GM19467 (cell line): ENCODE data around the gene IMPA2.
"Not testable (repeated sequence)": the region's sequence is repeated elsewhere in the genome, so short reads cannot be mapped to it uniquely, and the experiment has no call there.

Experiments
- ATAC-seq: cut with Tn5 transposase; IDR thresholded peaks from one replicate; pipeline ENCODE4 v1.9.1; 2021; ENCODE audit warnings: mild to moderate bottlenecking, moderate library complexity; ENCODE audit not compliant: unreplicated experiment

Gene IMPA2

DNA sequence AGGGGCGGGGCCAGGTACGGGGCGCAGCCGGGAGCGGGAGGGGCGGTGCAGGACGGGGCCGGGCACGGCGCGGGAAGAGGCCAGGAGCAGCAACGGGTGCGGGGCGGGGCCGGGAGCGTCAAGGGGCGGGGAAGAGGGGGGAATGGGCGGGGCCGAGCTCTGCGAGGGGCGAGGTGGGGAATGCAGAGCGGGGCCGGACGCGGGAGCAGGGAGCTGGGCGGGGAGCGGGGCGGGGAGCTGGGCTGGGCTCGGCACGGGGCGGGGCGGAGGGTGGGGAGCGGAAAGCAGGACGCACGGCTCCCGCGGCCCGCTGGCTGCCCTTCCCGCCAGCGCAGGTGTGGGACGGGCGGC is at the start of gene IMPA2:
Gene IMPA2, plus strand, starts transcription at position 316 of the 351 bp plus-strand sequence. CDS start 163 bp downstream, outside the sequence.
- no peak for ATAC-seq

DNA sequence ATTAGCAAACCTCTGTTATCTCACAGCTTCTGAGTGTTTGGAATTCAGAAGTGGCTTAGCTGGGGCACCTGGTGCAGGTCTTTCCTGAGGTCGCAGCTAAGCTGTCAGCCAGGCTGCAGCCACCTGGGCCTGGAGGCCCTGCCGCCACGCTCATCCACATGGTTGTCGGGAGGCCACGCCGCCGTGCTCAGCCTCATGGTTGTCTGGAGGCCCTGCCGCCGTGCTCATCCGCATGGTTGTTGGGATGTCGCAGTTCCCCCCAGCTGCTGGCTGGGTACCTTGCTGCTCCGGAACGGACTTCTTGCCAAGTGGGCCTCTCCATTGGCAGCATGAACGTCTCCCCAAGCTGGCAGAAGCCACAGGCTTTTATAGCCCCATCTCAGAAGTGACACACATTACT is 48.9 kb upstream of the IMPA2 start:
- ATAC-seq: no peak

DNA sequence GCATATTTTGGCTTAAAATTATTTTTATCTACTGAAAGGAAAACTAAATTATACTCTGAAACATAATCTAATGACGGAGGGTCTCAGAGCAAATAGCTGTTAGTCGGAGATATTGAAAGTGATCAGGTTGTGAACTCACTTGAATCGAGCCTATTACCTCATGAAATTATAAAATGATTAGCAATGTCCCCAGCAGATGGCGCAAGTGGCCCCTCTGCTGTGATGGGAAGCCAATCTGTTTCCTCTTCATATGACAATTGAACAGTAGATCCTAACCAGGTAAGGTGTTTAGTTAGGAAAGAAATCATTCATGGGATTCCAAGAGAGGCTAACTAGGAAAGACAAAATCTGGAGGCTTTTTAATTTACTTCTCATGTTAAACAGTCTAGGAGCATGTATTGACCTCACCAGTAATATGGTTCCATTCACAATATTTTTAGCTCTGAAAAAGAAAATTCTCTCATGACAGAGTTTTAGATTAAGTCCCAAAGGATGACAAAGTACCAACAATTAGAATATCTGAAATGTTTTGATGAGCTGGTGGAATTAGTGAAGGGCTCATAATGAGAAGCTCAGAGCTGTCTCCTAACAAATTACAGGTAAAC is 43.3 kb upstream of the IMPA2 start:
- no peak for ATAC-seq

DNA sequence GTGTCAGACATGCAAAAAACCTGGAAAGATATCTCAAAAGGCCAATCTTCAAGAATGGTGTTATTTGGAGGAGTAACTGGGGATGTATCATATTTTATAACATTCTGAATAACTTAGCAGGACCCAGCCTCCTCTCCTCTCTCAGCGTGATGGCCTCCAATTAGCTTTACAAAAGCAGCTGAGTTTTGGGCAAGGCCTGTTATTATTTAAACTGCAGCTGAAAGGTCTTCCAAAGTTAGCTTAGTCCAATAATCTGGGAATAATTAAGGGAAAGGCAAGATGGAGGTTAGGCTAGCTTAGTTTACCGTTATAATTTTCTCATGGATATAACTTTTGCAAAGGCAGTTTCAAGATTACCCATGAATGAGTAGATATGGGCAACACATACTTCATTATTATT is 40.4 kb upstream of the IMPA2 start:
- no peak for ATAC-seq

DNA sequence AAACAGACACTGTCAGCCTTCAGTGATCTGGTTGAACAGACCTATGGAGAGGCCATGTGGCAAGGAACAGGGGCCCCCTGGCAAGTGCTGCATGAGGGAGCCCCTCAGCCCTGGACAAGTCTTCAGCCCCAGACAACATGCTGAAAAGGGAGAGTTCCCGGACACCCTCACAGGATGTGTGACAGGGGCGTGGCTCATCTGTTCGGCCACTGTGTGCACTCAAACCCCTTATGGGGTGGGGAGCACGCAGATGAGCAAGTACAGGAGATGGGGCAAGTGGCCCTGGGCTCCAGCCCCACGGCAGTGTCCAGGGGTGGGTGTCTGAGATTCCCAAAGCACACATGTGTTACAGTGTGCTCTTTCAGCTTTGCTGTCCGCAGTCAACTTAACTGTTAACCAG is 37.8 kb upstream of the IMPA2 start:
- ATAC-seq: no peak

DNA sequence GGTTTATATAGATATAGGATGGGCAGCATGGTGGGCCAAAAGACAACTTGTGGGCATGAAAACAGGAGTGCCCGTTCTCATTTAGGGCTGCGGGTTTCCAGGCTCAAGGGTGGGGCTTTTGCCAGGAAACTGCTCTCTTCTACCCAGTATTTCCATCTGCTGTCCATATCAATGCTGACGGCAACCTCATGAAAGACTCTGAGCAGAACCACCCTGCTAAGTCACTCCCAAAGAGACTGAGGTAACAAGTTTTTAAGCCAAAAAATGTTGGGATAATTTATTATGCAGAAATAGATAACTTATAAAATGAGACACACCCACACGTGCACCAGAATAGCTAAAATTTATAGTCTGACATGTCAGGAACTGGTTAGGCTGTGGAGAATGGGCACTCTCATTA is 37.1 kb upstream of the IMPA2 start:
- ATAC-seq: no peak

DNA sequence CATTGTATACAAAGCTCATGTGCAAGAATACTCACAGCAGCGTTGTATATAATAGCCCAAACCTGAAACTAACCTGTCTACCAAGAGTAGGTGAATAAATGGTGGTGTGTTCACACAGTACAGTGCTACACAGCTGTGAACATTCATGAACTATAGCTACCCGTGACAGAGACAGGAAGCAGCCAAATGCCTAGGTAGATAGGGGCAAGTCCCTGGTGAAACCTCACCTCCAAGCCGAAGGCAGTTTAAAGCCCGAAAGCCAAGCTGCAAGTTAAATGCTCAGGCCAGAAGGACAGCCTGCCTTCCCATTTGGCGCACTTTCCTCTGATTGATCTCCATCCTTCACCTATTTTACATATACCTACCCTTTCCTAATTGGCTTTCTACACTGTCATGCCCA is 36.5 kb upstream of the IMPA2 start:
- ATAC-seq: no peak

DNA sequence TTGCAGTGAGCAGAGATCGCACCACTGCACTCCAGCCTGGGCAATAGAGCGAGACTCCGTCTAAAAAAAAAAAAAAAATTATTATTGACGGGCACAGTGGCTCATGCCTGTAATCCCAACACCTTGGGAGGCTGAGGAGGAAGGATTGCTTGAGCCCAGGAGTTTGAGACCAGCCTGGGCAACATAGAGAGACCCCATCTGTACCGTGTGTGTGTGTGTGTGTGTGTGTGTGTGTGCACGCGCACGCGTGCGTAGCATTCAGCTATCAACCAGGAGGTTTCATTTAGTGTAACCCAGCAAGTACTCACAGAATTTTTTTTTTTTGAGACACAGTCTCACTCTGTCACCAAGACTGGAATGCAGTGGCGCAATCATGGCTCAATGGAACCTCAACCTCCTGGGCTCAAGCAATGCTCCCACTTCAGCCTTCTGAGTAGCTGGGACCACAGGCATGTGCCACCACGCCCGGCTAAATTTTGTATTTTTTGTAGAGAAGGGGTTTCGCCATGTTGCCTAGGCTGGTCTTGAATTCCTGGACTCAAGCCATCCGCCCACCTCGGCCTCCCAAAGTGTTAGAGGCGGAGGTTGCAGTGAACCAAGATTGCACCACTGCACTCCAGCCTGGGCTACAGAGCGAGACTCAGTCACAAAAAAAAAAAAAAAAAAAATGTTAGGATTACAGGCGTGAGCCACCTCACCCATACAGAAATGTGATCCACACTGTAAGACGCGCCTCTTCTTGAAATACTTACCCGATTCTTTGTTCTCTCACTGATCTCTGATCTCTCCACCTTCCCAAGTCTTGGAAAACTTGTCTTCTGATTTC is 35.3 kb upstream of the IMPA2 start:
- not testable (repeated sequence) for ATAC-seq

DNA sequence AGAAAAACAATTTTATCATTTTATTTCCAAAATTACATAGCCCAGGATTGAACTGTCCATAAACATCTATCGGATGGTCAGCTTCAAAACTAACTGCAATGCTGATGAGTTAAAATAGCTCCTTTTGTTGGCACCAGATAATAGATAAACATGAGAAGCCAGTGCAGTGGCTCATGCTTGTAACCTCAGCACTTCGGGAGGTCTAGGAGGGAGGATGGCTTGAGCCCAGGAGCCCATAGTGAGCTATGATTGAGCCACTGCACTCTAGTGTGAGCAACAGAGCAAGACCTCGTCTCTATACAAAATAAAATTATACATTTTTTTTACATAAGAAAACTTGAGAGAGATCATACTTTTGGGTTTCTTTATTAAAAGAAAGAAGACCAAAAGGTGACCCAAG is 34.6 kb upstream of the IMPA2 start:
- peak; percentile 24 for ATAC-seq

DNA sequence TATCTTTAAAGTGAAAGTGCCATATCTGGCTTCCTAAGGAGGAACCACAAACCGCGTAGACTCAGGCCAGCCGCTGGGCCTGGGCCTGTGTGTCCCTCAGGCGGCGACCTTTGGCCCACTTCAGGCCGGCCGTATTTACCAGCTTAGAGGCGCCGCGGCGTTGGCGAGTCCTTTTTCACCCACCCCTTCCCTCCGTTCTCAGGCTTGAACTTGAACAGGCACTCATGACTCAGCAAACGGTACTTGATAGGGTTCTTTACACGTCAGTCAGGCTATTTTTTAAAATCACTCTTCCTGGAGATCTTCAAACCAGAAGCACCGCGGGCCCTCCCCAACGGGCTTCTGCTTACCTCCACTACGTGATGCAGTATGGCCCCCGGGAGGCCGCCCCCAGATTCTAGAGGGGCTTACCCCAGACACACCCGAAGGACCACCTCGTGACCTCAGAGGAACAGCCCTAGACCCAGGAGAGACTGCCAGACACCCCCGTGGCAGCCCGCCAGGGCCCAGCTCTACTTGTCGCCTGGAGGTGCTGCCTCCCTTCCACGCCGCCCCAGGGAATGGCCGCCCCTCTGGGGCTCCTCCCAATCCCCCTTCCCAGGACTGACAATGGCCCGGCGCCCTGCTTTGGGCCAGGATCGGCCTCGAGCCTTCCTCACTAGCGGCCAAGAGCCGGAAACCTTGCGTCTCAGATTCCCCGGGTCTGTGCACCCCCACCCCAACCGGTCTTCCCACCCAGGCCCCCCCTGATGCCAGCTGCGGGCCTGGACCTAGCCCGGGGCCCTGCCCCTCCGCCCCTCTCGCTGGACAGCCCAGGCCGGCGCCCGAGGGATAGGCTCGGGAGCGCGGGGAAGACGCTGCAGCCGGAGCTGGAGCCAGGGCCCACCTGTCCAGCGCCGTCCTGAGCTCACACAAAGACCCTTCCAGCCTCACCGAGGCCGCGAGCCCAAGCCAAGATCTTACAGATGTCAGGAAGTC is 33.8 kb upstream of the IMPA2 start:
- peak; percentile 67 for ATAC-seq

DNA sequence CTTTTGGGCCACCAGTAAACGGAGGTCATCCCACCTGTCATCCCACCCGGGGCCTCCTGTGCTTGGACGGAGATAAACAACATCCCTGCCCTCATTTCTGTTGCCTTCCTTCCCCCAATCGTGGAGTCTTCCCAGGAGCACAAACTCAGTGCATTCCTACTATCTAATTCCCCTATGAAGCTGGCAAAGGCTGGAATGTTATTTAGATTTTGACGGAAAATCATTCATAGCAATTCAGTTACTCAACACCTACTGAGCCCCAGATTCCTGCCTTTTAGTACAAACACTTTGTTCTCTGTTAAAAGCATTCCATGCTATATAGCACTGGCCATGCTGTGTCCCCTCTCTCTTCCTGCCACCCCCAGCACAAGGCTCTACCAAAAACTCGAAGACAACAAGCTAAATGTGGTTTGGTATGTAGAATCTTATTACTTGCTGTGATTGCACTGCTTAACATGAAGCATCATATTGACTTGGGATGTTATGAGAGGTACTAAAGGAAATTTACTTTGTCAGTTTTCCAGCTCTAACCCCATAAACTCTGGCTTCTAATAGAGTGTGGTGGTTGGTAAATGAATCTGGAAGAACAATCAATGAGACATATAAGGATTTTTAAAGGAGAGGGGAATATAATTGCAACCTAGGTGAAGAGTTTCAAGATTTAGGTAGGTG is 32.3 kb upstream of the IMPA2 start:
- no peak for ATAC-seq

DNA sequence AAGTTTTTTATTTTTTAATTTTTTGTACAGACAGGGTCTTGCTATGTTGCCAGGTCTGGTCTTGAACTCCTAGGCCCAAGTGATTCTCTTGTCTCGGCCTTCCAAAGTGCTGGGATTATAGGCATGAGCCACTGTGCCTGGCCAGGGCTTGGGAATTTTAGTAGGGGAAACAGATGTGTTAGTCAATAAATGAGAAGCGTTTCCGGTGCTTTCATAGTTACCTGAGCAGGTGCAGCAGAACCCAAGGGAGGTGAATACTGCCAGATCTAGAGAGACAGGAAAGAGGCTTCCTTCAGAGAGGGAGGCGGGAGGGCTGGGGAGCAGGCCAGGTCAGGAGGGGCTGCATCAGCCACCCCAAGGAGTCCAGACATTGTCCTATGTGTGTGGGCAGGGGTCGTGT is 30.5 kb upstream of the IMPA2 start:
- no peak for ATAC-seq

DNA sequence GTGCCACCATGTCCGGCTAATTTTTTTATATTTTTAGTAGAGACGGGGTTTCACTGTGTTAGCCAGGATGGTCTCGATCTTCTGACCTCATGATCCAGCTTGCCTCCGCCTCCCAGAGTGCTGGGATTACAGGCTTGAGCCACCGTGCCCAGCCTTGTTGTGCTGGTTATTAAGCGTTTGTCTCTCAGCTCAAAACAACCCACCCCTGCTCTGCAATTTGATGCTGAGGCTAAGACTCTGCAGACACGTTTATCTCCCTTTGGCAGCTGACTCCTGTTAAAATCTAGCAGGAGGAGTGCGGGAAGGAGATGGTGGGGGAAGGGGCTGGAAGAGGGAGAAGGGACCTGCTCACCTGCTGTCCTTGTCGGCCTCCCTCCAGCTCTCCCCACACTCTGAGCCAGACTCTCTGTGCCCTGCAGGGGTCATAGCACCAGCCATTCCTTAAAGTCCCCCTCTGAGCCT is 29.9 kb upstream of the IMPA2 start:
- ATAC-seq: no peak

DNA sequence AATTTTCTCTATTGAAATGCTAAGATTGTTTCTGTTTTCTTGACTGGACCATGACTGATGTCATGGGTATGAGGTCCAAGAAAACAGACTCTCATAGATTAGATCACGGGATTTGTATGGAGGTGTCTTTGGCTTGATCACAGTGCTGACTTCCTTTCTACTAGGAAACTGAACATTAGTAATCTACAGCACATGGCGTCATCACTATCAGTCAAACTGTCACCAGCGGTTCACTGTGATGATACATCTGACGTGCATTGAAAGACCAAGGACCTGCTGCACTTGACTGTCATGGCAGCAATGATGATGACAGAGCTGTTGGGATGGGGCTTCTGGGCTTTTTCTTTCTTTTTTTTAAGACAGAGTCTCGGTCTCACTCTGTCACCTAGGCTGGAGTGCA is 28.2 kb upstream of the IMPA2 start:
- no peak for ATAC-seq

DNA sequence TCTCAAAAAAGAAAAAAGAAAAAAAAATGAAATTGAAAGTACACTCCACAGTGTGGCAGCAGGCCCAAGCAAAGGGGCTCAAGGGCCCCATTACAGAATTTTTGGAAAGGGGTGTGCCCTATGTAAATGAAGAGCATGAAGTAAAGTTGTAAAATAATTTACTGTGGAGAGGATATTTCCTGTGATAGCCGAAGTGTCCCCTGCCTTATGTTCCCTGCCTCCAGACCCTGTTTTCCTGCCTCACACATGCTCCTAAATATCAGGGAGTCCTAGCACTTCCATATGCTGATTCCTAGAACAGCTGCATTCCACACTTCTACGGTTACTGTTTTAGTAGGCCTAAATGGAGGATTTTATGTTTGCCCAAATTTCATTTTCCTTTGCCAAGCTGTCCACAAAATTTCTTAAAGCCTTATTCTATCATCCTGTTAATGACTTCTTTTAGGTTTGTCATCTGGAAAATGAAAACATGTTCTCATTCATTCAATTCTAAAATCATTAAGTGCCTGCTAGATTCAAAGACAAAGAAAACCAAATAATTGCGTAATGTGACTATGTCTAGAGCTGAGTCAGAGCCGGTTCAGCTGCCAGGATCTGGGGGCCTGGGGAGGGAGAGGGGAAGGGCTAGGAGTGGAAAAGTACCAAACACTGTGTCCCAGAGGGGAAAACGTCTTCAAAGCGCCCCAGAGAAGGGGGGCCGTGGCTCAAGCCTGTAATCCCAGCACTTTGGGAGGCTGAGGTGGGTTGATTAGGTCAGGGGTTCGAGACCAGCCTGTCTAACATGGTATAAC is 25.9 kb upstream of the IMPA2 start:
- ATAC-seq: no peak

DNA sequence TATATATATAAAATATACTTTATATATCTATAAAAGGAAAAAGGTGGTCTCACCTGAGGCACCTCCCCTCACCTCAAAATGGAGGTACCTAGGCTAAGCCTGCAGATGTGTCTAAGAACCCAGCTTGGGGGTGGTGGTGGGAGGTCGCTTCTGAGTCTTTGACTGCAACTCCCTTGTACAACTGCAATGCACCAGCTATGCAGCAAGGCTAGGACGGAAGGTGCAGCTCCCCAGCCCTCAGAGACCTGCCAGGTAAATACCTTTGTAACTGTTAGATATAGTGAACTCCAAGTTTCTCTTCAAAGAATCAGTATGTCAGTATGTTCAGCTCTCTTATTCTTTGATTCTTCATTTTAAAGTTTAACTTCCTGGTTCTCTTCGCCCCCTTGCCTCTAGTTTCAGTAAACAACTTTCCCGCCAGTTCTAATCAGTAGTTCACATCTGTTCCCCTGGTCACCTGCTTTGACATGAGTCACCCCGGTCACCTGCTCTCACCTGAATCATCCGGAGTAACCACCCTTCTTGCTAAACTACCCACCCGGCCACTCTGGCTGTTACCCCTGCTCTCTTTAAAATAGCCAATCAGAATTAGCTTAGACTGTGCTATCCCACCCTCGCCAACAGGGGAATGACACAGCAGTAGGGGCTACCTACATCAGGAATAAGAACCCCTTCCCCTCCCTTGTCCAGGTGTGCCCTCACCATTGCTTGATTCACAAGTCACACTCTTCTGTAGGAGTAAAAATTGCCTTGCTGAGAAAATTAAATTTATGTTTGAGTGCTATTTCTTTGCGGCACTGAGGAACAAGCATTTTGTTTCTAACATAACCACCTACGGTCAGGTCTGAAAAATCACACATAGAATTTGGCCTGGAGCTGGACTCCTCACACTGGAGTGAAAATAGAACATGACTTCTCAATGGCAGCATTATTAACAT is 24.7 kb upstream of the IMPA2 start:
- no peak for ATAC-seq

DNA sequence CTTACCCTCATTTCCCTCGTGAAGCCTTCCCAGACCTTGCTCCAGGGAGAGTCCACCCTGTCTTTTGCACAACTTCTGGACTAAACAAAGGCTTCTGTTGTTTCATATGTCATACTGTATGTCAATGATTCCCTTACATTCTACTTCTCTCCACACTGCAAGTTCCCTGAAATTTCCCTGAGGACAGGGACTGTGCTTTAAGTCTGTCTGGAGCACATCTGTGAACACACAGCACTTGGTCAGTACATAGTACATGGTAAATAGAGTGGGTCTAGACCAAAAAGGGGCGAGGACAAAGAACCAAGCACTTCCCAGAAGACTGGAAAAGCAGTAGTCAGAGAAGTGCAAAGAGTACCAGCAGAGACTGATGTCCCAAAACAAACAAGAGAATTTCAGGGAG is 23.7 kb upstream of the IMPA2 start:
- no peak for ATAC-seq

DNA sequence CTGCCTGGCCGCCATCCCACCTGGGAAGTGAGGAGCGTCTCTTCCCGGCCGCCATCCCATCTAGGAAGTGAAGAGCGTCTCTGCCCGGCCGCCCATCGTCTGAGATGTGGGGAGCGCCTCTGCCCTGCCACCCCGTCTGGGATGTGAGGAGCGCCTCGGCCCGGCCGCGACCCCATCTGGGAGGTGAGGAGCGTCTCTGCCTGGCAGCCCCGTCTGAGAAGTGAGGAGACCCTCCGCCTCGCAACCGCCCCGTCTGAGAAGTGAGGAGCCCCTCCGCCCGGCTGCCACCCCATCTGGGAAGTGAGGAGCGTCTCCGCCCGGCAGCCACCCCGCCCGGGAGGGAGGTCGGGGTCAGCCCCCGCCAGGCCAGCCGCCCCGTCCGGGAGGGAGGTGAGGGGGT is 21.7 kb upstream of the IMPA2 start:
- ATAC-seq: not testable (repeated sequence)
